Measurements from ENCODE around the gene TFRC. TPM values are rescaled to one million over a fixed set of nuclear protein-coding genes. Genes with fewer than 3 reads are reported as not detected.
A peak's percentile ranks its signal among the peaks of the same experiment; 100 is the strongest.
"Not testable (repeated sequence)": the region's sequence is repeated elsewhere in the genome, so short reads cannot be mapped to it uniquely, and the experiment has no call there.

TFRC gene
- polyA plus RNA-seq, 1 donor, result 45.6 TPM

DNA sequence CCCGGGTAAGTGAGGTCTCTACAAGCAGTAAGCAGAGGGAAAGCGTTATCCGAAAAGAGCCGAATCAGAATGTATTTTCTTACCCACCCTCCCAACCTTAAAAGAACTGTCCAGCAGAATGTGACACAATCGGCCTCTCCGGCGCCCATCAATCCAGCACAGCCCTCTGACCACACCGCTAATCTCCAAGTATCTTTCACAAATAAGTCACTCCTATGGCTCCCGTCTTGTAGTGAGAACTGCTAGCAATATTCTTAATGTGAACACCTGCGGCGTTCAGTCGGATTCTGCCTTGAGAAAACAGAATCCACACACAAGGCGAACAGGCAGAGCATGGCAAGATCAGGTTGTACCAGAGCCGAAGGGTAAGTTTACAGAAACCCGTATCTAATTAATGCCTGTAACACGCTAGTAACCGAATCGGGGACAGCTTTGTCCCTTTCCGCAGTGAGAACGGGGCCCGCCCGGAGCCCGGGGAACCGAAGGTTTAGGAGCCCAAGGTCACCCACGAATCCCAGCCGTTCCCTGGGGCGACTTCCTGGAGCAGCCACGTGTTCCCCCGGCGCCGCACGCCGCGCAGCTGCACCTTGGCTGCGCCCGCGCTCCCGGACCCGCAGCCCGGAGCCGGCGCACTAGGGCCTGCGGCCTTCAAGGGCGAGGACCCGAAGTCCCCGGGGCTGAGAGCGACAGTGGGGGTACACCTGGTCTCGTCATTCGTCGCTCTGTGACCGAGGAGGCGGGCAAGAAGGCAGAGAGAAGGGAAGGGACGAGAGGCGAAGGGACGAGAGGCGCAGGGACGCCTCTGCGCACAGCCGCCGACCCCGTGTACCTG lies 672 bp downstream of the TFRC start:
- peak; percentile 33 for DNase-seq

DNA sequence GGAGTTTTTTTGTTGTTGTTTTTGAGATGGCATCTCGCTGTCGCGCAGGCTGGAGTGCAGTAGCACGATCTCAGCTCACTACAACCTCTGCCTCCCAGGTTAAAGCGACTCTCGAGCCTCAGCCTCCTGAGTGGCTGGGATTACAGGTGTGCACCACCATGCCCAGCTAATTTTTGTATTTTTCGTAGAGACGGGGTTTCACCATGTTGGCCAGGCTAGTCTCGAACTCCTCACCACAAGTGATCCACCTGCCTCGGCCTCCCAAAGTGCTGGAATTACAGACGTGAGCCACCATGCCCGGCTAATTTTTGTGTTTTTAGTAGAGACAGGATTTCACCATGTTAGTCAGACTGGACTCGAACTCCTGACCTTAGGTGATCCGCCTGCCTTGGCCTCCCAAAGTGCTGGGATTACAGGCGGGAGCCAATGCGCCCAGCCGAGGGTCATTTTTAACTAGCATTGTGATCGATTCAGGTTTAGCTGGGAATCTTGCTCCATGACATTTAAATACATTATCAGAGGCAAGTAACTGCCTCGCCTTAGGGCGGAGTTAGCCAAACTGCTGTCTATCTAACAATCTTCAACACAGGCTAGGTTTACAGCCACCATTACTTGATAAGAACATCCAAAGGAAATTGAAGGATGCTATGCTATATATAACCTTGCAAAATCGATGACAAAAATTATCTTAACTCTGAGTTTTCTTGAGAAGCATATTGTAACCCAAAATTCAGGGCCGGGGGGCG lies 1.6 kb downstream of the TFRC start:
- DNase-seq, result not testable (repeated sequence)

- no peak for DNase-seq
Measured at GRCh38 chr3:196079682-196080081, 2.2 kb downstream of the TFRC start.

DNA sequence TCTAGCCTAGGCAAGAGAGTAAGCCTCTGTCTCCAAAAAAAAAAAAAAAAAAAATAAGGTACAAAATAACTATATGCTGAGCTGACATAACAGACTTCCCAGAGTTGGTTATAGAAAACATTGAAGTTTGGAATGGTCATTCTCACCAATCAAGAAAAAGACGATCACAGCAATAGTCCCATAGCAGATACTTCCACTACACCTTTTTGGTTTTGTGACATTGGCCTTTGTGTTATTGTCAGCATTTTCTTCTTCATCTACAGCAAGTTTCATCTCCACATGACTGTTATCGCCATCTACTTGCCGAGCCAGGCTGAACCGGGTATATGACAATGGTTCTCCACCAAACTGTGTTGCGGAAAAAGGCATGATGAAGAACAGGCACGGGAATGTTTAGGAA lies 6.9 kb downstream of the TFRC start:
- DNase-seq, result no peak

DNA sequence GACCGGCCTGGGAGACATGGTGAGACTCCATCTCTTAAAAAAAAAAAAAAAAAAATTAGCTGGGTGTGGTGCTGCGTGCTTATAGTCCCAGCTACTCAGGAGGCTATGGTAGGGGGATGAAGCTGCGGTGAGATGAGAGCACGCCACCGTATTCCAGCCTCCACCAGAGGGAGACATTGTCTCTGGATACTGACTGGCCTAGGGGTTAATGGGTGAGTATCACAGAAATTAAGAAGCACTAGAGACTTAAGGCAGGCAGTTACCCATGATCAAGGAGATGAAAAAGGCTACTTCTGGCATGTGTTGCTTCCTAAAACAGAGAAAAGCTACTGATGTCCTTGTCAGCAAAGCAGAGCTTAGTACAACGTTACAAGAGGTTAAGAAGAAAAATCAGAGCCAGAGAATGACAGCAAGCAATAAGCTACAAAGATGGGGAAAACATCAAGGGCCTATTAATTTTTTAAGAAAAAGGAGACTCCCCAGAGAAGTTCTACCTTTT lies 8.6 kb downstream of the TFRC start:
- DNase-seq, result peak; percentile 78

GRCh38 chr3:196072313-196072712 lies 9.6 kb downstream of the TFRC start:
- no peak for DNase-seq

DNA sequence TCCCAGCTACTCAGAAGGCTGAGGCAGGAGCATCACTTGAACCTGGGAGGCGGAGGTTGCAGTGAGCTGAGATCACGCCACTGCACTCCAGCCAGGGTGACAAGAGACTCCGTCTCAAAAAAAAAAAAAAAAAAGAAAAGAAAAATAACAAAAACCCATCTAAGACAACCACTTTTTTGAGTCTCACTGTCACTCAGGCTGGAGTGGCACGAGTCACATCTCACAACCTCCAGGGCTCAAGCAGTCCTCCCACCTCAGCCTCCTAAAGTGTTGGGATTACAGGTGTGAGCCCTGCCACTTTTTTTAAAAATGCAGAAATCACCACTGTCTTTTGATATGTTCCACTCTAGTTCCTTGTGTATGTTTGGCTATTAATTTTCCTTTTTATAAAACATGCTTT lies 13.1 kb downstream of the TFRC start:
- DNase-seq, result not testable (repeated sequence)

- no peak for DNase-seq
Measured at GRCh38 chr3:196067439-196067838, 14.5 kb downstream of the TFRC start.

- no peak for DNase-seq
Measured at GRCh38 chr3:196063971-196064370, 17.9 kb downstream of the TFRC start.

- DNase-seq, result no peak
Measured at GRCh38 chr3:196063456-196063855, 18.4 kb downstream of the TFRC start.

DNA sequence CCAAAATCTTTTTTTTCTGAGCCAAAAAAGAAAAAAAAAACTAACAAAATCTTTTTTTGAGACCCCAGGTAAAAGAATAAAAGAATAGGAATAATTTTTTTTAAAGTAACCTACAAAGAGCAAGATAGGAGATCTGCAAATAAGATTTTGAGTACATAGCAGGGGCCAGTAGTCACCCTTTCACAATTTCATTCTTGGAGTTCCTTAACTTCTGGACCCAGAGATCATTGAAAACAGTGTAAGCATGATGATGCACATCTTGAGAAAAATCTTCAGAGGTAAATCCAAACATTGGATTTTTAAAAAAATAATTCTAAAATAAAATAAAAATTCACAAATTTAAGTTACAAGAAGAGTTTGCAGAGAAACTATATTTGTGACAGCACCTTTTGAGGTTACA lies 18.8 kb downstream of the TFRC start:
- DNase-seq, result no peak

GRCh38 chr3:196060834-196061233 lies 21.1 kb downstream of the TFRC start:
- DNase-seq, result no peak

GRCh38 chr3:196057760-196058331 lies 24.0 kb downstream of the TFRC start:
- no peak for DNase-seq

DNA sequence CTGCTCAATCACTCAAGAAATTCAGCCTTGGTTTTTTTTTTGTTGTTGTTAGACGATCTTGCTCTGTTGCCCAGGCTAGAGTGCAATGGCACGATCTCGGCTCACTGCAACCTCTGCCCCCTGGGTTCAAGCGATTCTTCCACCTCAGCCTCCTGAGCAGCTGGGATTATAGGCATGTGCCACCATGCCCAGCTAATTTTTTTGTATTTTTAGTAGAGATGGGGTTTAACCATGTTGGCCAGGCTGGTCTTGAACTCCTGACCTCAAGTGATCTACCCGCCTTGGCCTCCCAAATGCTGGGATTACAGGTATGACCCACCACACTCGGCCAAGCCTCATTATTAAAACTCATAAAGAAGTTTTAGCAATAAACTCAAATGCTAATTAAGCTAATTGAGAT lies 25.5 kb downstream of the TFRC start:
- DNase-seq, result not testable (repeated sequence)

GRCh38 chr3:196055683-196056270 lies 26.1 kb downstream of the TFRC start:
- DNase-seq, result no peak

- DNase-seq, result no peak
Measured at GRCh38 chr3:196055240-196055639, 26.6 kb downstream of the TFRC start.

DNA sequence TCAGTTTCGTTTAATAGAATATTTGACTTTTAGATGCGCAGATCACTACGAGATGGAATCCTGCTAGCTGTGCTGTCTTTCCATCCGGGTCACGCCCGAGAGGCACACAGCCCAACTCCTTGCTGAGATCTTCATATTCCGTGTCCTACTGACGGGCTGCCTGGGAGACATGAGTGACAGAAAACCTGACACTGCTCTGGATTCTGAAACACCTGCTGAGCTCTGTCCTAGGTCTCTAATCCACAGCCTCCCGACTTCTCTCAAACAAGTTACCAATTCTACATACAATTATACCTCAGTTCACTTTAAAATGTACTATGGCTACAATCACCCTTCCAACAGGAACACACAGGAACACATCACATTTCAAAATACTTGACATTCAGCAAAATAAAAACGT lies 27.2 kb downstream of the TFRC start:
- DNase-seq, result no peak

GRCh38 chr3:196053487-196053886 lies 28.4 kb downstream of the TFRC start:
- no peak for DNase-seq

GRCh38 chr3:196051282-196052076 lies 30.4 kb downstream of the TFRC start:
- no peak for DNase-seq

GRCh38 chr3:196050597-196050996 lies 31.3 kb downstream of the TFRC start:
- no peak for DNase-seq

GRCh38 chr3:196049653-196050052 lies 32.2 kb downstream of the TFRC start:
- DNase-seq, result no peak

DNA sequence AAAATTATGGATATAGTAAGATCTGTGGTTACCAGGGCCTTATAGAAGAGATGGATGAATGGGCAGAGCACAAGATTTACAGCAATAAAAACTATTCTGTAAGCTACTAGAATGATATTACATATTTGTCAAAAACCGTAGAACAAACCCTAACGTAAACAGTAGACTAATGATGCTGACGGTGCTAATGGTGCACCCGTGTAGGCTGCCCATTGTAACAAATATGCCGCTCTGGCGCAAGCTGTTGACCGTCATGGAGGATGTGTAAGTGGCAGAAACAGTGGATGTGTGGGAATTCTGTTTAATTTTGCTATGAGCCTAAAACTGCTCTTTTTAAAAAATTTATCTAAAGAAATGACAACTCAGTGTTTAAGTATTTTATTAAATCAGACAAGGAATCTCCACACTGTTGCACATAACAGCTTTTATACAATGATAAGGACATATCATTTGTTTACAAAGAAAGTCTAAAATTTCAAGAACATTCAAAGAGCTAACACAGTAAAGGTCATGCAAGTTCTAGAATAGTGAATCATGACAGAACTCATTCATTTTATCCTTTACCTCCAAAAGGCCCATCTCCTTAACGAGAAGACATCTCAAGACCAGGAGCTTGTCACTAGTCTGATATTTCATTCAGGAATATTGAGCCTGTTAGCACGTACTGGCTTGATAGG lies 32.8 kb downstream of the TFRC start:
- DNase-seq, result no peak

Measured in hindlimb muscle (tissue), 1 donor.